ENCODE data around the gene MIAT.
"Not testable (repeated sequence)": the region's sequence is repeated elsewhere in the genome, so short reads cannot be mapped to it uniquely, and the experiment has no call there.

DNA sequence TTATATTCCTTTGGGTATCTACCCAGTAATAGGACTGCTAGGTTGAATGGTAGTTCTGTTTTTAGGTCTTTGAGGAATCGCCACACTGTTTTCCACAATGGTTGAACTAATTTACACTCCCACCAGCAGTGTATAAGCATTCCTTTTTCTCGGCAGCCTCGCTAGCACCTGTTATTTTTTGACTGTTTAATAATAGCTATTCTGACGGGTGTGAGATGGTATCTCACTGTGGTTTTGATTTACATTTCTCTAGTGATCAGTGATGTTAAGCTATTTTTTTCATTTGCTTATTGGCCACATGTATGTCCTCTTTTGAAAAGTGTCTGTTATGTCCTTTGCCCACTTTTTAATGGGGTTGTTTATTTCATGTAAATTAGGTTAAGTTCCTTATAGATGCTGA, 48.0 kb downstream of the MIAT start:
- TF ChIP-seq, protein P1, sequence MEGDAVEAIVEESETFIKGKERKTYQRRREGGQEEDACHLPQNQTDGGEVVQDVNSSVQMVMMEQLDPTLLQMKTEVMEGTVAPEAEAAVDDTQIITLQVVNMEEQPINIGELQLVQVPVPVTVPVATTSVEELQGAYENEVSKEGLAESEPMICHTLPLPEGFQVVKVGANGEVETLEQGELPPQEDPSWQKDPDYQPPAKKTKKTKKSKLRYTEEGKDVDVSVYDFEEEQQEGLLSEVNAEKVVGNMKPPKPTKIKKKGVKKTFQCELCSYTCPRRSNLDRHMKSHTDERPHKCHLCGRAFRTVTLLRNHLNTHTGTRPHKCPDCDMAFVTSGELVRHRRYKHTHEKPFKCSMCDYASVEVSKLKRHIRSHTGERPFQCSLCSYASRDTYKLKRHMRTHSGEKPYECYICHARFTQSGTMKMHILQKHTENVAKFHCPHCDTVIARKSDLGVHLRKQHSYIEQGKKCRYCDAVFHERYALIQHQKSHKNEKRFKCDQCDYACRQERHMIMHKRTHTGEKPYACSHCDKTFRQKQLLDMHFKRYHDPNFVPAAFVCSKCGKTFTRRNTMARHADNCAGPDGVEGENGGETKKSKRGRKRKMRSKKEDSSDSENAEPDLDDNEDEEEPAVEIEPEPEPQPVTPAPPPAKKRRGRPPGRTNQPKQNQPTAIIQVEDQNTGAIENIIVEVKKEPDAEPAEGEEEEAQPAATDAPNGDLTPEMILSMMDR (IDR thresholded peaks at IDR 0.05), result not testable (repeated sequence)
- not testable (repeated sequence) for TF ChIP-seq SIN3A (IDR thresholded peaks at IDR 0.05; ENCODE audit: borderline replicate concordance, insufficient read depth, low read depth, low read length); POLR2AphosphoS5 (IDR thresholded peaks at IDR 0.05; ENCODE audit: low read depth, low read length); TCF7L2 (IDR thresholded peaks at IDR 0.05; ENCODE audit: low read depth, low read length)
- TF ChIP-seq, protein P2, sequence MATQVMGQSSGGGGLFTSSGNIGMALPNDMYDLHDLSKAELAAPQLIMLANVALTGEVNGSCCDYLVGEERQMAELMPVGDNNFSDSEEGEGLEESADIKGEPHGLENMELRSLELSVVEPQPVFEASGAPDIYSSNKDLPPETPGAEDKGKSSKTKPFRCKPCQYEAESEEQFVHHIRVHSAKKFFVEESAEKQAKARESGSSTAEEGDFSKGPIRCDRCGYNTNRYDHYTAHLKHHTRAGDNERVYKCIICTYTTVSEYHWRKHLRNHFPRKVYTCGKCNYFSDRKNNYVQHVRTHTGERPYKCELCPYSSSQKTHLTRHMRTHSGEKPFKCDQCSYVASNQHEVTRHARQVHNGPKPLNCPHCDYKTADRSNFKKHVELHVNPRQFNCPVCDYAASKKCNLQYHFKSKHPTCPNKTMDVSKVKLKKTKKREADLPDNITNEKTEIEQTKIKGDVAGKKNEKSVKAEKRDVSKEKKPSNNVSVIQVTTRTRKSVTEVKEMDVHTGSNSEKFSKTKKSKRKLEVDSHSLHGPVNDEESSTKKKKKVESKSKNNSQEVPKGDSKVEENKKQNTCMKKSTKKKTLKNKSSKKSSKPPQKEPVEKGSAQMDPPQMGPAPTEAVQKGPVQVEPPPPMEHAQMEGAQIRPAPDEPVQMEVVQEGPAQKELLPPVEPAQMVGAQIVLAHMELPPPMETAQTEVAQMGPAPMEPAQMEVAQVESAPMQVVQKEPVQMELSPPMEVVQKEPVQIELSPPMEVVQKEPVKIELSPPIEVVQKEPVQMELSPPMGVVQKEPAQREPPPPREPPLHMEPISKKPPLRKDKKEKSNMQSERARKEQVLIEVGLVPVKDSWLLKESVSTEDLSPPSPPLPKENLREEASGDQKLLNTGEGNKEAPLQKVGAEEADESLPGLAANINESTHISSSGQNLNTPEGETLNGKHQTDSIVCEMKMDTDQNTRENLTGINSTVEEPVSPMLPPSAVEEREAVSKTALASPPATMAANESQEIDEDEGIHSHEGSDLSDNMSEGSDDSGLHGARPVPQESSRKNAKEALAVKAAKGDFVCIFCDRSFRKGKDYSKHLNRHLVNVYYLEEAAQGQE (IDR thresholded peaks at IDR 0.05; ENCODE audit: insufficient read depth in 1 of 2, low read depth in 2 of 2, low read length in 1 of 2), result not testable (repeated sequence)
